Ovary (tissue), 1 donor: Measurements from ENCODE around the gene BLOC1S4.

Experiments used
- EP300 ChIP-seq: sonication (generic); formaldehyde crosslinking; IDR thresholded peaks from one replicate; pipeline ENCODE4 v1.6.1; 2017; ENCODE audit warnings: antibody characterized with exemption
- POLR2A ChIP-seq: fragments of 450-650 bp; IDR thresholded peaks from one replicate; pipeline ENCODE4 v1.6.1; 2017; ENCODE audit warnings: antibody characterized with exemption, mild to moderate bottlenecking, moderate library complexity

DNA sequence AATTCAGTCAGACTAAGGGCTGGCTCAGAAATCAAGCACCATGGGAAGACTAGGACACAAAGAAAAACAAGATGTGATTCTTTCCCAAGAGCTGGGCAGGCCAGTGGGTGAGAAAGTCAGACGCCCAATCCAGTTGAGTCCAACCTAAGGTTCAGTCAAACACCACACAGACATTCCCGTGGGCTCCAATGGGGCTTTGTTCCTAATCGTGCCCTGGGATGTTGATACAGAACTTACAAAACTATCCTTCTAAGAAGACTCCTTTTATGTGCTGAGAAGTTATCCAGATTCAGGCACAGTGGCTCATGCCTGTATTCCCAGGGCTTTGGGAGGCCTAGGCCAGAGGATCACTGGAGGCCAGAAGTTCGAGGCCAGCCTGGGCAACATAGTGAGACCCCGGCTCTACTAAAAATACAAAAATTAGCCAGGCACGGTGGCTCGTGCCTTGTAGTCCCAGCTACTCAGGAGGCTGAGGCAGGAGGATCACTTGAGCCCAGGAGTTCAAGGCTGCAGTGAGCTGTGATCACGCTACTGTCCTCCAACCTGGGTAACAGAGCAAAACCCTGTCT is 3.7 kb downstream of the BLOC1S4 start:
- TF ChIP-seq POLR2A (no peak), EP300 (no peak)
